GM10266 (cell line): Measurements from ENCODE around the gene TMEM14C.

Experiments
- DNase-seq: peaks from one replicate; pipeline ENCODE4 v3.0.0; 2012; ENCODE audit errors: extremely low spot score
- TF ChIP-seq, protein P1 (sequence below): IDR thresholded peaks from 2 replicates; pipeline ENCODE4 v1.5.1; 2012; ENCODE audit warnings: mild to moderate bottlenecking, low read depth; ENCODE audit not compliant: control insufficient read depth, insufficient read depth; ENCODE audit errors: missing control alignments

The TMEM14C gene

GRCh38 chr6:10685092-10685915, 37.6 kb upstream of the TMEM14C start:
- TF ChIP-seq, protein P1, sequence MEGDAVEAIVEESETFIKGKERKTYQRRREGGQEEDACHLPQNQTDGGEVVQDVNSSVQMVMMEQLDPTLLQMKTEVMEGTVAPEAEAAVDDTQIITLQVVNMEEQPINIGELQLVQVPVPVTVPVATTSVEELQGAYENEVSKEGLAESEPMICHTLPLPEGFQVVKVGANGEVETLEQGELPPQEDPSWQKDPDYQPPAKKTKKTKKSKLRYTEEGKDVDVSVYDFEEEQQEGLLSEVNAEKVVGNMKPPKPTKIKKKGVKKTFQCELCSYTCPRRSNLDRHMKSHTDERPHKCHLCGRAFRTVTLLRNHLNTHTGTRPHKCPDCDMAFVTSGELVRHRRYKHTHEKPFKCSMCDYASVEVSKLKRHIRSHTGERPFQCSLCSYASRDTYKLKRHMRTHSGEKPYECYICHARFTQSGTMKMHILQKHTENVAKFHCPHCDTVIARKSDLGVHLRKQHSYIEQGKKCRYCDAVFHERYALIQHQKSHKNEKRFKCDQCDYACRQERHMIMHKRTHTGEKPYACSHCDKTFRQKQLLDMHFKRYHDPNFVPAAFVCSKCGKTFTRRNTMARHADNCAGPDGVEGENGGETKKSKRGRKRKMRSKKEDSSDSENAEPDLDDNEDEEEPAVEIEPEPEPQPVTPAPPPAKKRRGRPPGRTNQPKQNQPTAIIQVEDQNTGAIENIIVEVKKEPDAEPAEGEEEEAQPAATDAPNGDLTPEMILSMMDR = no peak
- DNase-seq = no peak

- no peak for DNase-seq
- TF ChIP-seq, protein P1 = no peak
These were observed 36.0 kb upstream of the TMEM14C start for GRCh38 chr6:10686901-10687300.

DNA sequence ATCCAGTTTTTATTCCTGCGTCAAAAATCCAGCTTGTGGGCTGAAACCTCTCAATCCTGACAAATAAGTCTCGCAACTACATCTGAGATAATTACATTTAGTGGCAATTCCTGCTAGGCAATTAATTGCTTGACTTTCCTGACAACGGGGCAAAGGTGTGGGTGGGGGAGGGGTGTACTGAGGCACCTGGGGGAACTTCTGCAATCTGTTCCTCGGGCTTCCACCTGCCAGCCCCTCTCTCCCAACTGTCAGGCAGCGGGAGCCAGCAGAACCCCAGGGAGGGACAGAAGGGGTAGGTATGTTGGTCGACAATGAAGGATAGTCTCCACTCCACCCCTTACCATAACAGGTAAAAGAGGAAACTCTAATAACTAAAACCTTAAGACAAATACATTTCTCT, 35.3 kb upstream of the TMEM14C start:
- no peak for DNase-seq
- TF ChIP-seq, protein P1 = no peak

- TF ChIP-seq, protein P1 = no peak
- DNase-seq = no peak
These were observed 32.0 kb upstream of the TMEM14C start for GRCh38 chr6:10690651-10691445.

DNA sequence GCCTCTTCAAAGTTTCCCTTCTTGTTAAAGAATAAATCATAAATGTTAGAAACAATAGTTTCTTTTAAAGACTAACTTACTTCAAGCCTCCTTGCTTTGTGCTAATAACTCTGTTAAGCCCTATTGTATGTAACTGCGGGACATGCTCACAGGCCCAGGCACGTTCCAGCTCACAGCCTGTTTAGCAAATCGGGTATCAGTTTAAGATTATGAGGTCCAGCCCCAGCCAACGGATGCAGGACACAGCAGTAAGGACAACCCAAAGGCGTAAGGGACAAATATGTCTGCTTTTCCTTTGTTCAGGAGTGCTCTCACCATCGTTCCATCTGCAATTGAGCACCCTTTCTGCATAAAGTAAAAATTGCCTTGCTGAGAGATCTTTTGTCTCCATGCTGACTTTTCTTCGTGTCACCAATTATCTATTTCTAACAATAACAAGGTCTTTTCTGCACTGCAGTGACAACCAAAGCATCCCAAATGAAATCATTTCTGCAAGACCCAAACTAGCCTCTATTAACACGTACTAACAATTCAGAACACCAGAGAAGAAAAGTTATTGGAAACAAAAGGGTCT, 29.8 kb upstream of the TMEM14C start:
- no peak for DNase-seq
- TF ChIP-seq, protein P1 = no peak

- TF ChIP-seq, protein P1 = no peak
- peak; percentile 86 for DNase-seq
These were observed 28.4 kb upstream of the TMEM14C start, which contains the start of the genes C6orf52 and PAK1IP1 for GRCh38 chr6:10694302-10695085. C6orf52 (minus strand) TSS chr6:10694616; CDS start chr6:10687550, 7,066 bp downstream. PAK1IP1 (plus strand) TSS chr6:10694972; CDS start chr6:10694986, 14 bp downstream.
